HCT116 (cell line): ENCODE results near the gene NARF. TPM values are rescaled to one million over a fixed set of nuclear protein-coding genes. Genes with fewer than 3 reads are reported as not detected.

Source experiments
- ATAC-seq: fragments of 200-7000 bp; cut with Tn5 transposase; 2 replicates; pipeline ENCODE4 v1.9.1; 2020; ENCODE audit warnings: mild to moderate bottlenecking, moderate library complexity
- BruUV-seq: library from RNA; stranded (reverse); fragments of 400-500 nt; replicated peaks from 2 replicates; lab custom pipeline; 2021; lab: Mats Ljungman, UMichigan
- CTCF ChIA-PET: fragments of 300-600 bp; sonication (Branson Sonifier 250); formaldehyde crosslinking; loops from one replicate; lab custom pipeline; 2021; ENCODE audit warnings: antibody characterized with exemption; lab: Charles Lee
- POLR2A ChIA-PET: fragments of 300-600, 350-600 bp; sonication (Branson Sonifier 250); formaldehyde crosslinking; loops from one replicate; lab custom pipeline; 2021; ENCODE audit warnings: antibody characterized with exemption; lab: Charles Lee
- RAD21 ChIA-PET, 2 experiments: fragments of 300-600 bp; sonication (Branson Sonifier 250); formaldehyde crosslinking; loops; one replicate each; lab custom pipeline; 2023; ENCODE audit warnings: low total read pairs in 2 of 2; ENCODE audit not compliant: uncharacterized antibody in 2 of 2, unreplicated experiment in 2 of 2, low non-redundant PET in 1 of 2; lab: Charles Lee
- DNase-seq: peaks from one replicate; pipeline ENCODE4 v3.0.0-alpha.2; 2010; ENCODE audit warnings: low read depth, low spot score
- H2AFZ ChIP-seq: fragments of 200-600 bp; shearing (Covaris generic), sonication (generic); 2 replicates; pipeline ENCODE4 v1.6.1; 2017; ENCODE audit warnings: low read depth, mixed run types, mixed read lengths, antibody characterized with exemption, low read length; ENCODE audit not compliant: poor library complexity, severe bottlenecking
- H3K27ac ChIP-seq: 2 replicates; pipeline ENCODE4 v1.5.1; 2012; ENCODE audit warnings: low read depth, low read length
- H3K27me3 ChIP-seq: fragments of 200-600 bp; sonication (generic); 2 replicates; pipeline ENCODE4 v1.6.1; 2016; ENCODE audit warnings: mixed run types, low read length, mixed read lengths; ENCODE audit not compliant: insufficient read depth
- H3K36me3 ChIP-seq, 2 experiments: fragments of 200-500 bp in 1 of 2; fragments of 200-600 bp in 1 of 2; sonication (Bioruptor generic) in 1 of 2; sonication (generic) in 1 of 2; 2 replicates each; pipeline versions ENCODE4 v1.5.1 to v1.6.1; 2014 to 2016; ENCODE audit warnings: low read length in 2 of 2, inconsistent platforms in 1 of 2, mixed read lengths in 1 of 2, mixed run types in 1 of 2; ENCODE audit not compliant: insufficient read depth in 2 of 2, control insufficient read depth in 1 of 2
- H3K4me1 ChIP-seq, 2 experiments: fragments of 200-600 bp in 1 of 2; sonication (generic) in 1 of 2; 2 replicates each; pipeline versions ENCODE4 v1.5.1 to v1.6.1; 2012 to 2017; ENCODE audit warnings: low read length in 2 of 2, inconsistent platforms in 1 of 2, mild to moderate bottlenecking in 1 of 2, mixed read lengths in 1 of 2, mixed run types in 1 of 2, moderate library complexity in 1 of 2; ENCODE audit not compliant: insufficient read depth in 2 of 2, control insufficient read depth in 1 of 2
- H3K4me2 ChIP-seq: fragments of 200-600 bp; sonication (generic); 2 replicates; pipeline ENCODE4 v1.6.1; 2017; ENCODE audit warnings: mixed run types, low read length, mixed read lengths
- H3K4me3 ChIP-seq, 2 experiments: fragments of 200-600 bp in 1 of 2; sonication (generic) in 1 of 2; replicated peaks in 1 of 2; 2 replicates each; pipeline ENCODE4 v1.5.1; 2011 to 2016; ENCODE audit warnings: low read length in 2 of 2, control low read depth in 1 of 2, low read depth in 1 of 2, mild to moderate bottlenecking in 1 of 2, mixed read lengths in 1 of 2, mixed run types in 1 of 2
- H3K79me2 ChIP-seq: fragments of 200-600 bp; sonication (generic); 2 replicates; pipeline ENCODE4 v1.6.1; 2017; ENCODE audit warnings: mild to moderate bottlenecking, mixed run types, low read length, moderate library complexity, mixed read lengths; ENCODE audit not compliant: insufficient read depth
- H3K9ac ChIP-seq: fragments of 200-600 bp; sonication (generic); 2 replicates; pipeline ENCODE4 v1.6.1; 2016; ENCODE audit warnings: low read length, mixed read lengths
- H3K9me2 ChIP-seq: fragments of 200-600 bp; sonication (generic), shearing (Covaris generic); 2 replicates; pipeline ENCODE4 v1.6.1; 2017; ENCODE audit warnings: mixed run types, mild to moderate bottlenecking, moderate library complexity; ENCODE audit not compliant: insufficient read depth
- H3K9me3 ChIP-seq, 2 experiments: fragments of 200-500 bp in 1 of 2; fragments of 200-600 bp in 1 of 2; sonication (Bioruptor generic) in 1 of 2; sonication (generic) in 1 of 2; 2 replicates each; pipeline ENCODE4 v1.6.1; 2014 to 2017; ENCODE audit warnings: low read length in 2 of 2, mixed read lengths in 2 of 2, inconsistent platforms in 1 of 2, low read depth in 1 of 2, mild to moderate bottlenecking in 1 of 2, mixed run types in 1 of 2, moderate library complexity in 1 of 2; ENCODE audit not compliant: control insufficient read depth in 1 of 2, insufficient read depth in 1 of 2
- H4K20me1 ChIP-seq: fragments of 200-600 bp; sonication (generic), shearing (Covaris generic); 2 replicates; pipeline ENCODE4 v1.6.1; 2017; ENCODE audit warnings: mixed run types, mild to moderate bottlenecking, moderate library complexity; ENCODE audit not compliant: insufficient read depth
- CEBPB ChIP-seq: IDR thresholded peaks from 2 replicates; pipeline ENCODE4 v1.6.1; 2012; ENCODE audit warnings: low read depth
- EGR1 ChIP-seq: IDR thresholded peaks from 2 replicates; pipeline ENCODE4 v1.6.1; 2012; ENCODE audit warnings: low read depth
- ELF1 ChIP-seq: IDR thresholded peaks from 2 replicates; pipeline ENCODE4 v1.6.1; 2012; ENCODE audit warnings: low read depth, borderline replicate concordance
- FOSL1 ChIP-seq: IDR thresholded peaks from 2 replicates; pipeline ENCODE4 v1.6.1; 2012; ENCODE audit warnings: low read depth
- JUND ChIP-seq: IDR thresholded peaks from 2 replicates; pipeline ENCODE4 v1.6.1; 2012
- POLR2A ChIP-seq: IDR thresholded peaks from 2 replicates; pipeline ENCODE4 v1.7.0; 2011; ENCODE audit warnings: borderline replicate concordance; ENCODE audit not compliant: insufficient read depth, insufficient read length; ENCODE audit errors: extremely low read depth
- POLR2AphosphoS5 ChIP-seq: IDR thresholded peaks from 2 replicates; pipeline ENCODE4 v1.6.1; 2011; ENCODE audit warnings: mild to moderate bottlenecking, low read depth, low read length, moderate library complexity
- RAD21 ChIP-seq: IDR thresholded peaks from 2 replicates; pipeline ENCODE4 v1.6.1; 2012; ENCODE audit warnings: low read depth, mild to moderate bottlenecking
- SIN3A ChIP-seq: IDR thresholded peaks from 2 replicates; pipeline ENCODE4 v1.6.1; 2012; ENCODE audit warnings: low read depth
- SP1 ChIP-seq: IDR thresholded peaks from 2 replicates; pipeline ENCODE4 v1.6.1; 2012; ENCODE audit warnings: low read depth
- SRF ChIP-seq: IDR thresholded peaks from 2 replicates; pipeline ENCODE4 v1.6.1; 2012; ENCODE audit warnings: low read depth
- TCF7L2 ChIP-seq: IDR thresholded peaks from 2 replicates; pipeline ENCODE4 v1.7.0; 2011; ENCODE audit warnings: borderline replicate concordance, inconsistent platforms; ENCODE audit not compliant: insufficient read depth, insufficient read length; ENCODE audit errors: extremely low read depth
- YY1 ChIP-seq: IDR thresholded peaks from 2 replicates; pipeline ENCODE4 v1.6.1; 2011; ENCODE audit warnings: low read length, low read depth, moderate library complexity, mild to moderate bottlenecking; ENCODE audit not compliant: insufficient replicate concordance; ENCODE audit errors: extremely low read depth
- ZNF274 ChIP-seq: fragments of 200-500 bp; sonication (Bioruptor generic); IDR thresholded peaks from 2 replicates; pipeline ENCODE4 v1.6.1; 2014; ENCODE audit warnings: mild to moderate bottlenecking, low read depth, low read length, inconsistent platforms
- intact Hi-C: fragments of 100-400 bp; cut with micrococcal nuclease; formaldehyde crosslinking; loops from 2 replicates; pipeline ENCODE4 v1.10.0; 2022
- total RNA-seq: library from RNA; stranded (reverse); gene quantifications from one replicate; pipeline ENCODE4 v1.2.1, GENCODE V29; 2021; ENCODE audit not compliant: unreplicated experiment
- TF ChIP-seq, protein P1 (sequence below): IDR thresholded peaks from 2 replicates; pipeline ENCODE4 v1.6.1; 2011; ENCODE audit warnings: mild to moderate bottlenecking, low read length, moderate library complexity; ENCODE audit not compliant: insufficient replicate concordance; ENCODE audit errors: extremely low read depth
- TF ChIP-seq, protein P2 (sequence below): IDR thresholded peaks from 2 replicates; pipeline ENCODE4 v1.6.1; 2012
- TF ChIP-seq, protein P3 (sequence below), 3 experiments: fragments of 200-600 bp in 1 of 3; sonication (generic) in 1 of 3; IDR thresholded peaks in 2 of 3; conservative IDR thresholded peaks in 1 of 3; 2 replicates each; pipeline ENCODE4 v1.5.1; 2012 to 2017; ENCODE audit warnings: low read depth in 2 of 3, low read length in 2 of 3, antibody characterized with exemption in 1 of 3, borderline replicate concordance in 1 of 3, control low read depth in 1 of 3, mild to moderate bottlenecking in 1 of 3, mixed read lengths in 1 of 3, mixed run types in 1 of 3, moderate library complexity in 1 of 3; ENCODE audit not compliant: insufficient read depth in 1 of 3
- TF ChIP-seq, protein P4 (sequence below): IDR thresholded peaks from 2 replicates; pipeline ENCODE4 v1.6.1; 2012
- TF ChIP-seq, protein P5 (sequence below): IDR thresholded peaks from 2 replicates; pipeline ENCODE4 v1.6.1; 2012; ENCODE audit warnings: low read depth

The NARF gene
- total RNA-seq, 1 experiment from 2014 or later = 91.8 TPM

DNA sequence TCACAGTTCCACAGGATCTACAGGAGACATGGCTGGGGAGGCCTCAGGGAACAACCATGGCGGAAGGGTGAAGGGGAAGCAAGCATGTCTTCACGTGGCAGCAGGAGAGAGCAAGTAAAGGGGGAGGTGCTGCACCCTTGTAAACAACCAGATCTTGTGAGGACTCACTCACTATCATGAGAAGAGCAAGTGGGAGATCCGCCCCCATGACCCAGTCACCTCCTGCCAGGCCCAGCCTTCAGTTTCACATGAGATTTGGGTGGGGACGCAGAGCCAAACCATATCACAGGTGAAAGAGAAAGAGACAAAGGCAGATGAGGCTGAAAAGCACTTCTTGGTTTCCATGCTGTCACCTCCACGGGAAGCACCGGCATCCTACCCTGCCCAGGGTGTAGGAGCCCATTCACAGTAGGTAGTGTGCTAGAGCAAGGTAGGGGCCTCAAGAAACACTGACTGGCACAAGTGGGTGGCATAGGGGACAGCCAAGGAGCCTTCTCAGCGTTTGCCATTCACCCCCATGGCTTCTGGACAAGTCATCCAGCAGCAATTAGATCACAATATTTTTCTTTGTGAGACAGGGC, 6.6 kb downstream of the NARF start:
- Histone ChIP-seq H3K9me2 (no peaks in the 10 kb centered on the region), H3K4me2 (no peak overlapping the region), H3K79me2 (no peaks in the 10 kb centered on the region), H3K27ac (no peak overlapping the region), H3K9ac (no peak overlapping the region), H4K20me1 (no peaks in the 10 kb centered on the region), H2AFZ (no peak overlapping the region), H3K4me1 (no peaks in the 10 kb centered on the region), H3K9me3 (no peaks in the 10 kb centered on the region), H3K27me3 (no peaks in the 10 kb centered on the region), H3K36me3 (peaks cover 21 to 53% of the 10 kb centered on the region in 2 experiments), H3K4me3 (no peak overlapping the region)
- POLR2A ChIA-PET = no interaction called here
- TF ChIP-seq RAD21 = no peak
- TF ChIP-seq SRF = no peak
- TF ChIP-seq TCF7L2 = no peak
- TF ChIP-seq, protein P1, sequence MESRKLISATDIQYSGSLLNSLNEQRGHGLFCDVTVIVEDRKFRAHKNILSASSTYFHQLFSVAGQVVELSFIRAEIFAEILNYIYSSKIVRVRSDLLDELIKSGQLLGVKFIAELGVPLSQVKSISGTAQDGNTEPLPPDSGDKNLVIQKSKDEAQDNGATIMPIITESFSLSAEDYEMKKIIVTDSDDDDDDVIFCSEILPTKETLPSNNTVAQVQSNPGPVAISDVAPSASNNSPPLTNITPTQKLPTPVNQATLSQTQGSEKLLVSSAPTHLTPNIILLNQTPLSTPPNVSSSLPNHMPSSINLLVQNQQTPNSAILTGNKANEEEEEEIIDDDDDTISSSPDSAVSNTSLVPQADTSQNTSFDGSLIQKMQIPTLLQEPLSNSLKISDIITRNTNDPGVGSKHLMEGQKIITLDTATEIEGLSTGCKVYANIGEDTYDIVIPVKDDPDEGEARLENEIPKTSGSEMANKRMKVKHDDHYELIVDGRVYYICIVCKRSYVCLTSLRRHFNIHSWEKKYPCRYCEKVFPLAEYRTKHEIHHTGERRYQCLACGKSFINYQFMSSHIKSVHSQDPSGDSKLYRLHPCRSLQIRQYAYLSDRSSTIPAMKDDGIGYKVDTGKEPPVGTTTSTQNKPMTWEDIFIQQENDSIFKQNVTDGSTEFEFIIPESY = no peak
- TF ChIP-seq, protein P2, sequence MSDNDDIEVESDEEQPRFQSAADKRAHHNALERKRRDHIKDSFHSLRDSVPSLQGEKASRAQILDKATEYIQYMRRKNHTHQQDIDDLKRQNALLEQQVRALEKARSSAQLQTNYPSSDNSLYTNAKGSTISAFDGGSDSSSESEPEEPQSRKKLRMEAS = no peak
- TF ChIP-seq EGR1 = no peak
- no peak for TF ChIP-seq SIN3A
- TF ChIP-seq CEBPB = no peak
- TF ChIP-seq JUND = no peak
- TF ChIP-seq YY1 = no peak
- no peak for TF ChIP-seq POLR2AphosphoS5
- no peak for TF ChIP-seq SP1
- no peak for TF ChIP-seq POLR2A
- no peak for TF ChIP-seq FOSL1
- TF ChIP-seq, protein P3, sequence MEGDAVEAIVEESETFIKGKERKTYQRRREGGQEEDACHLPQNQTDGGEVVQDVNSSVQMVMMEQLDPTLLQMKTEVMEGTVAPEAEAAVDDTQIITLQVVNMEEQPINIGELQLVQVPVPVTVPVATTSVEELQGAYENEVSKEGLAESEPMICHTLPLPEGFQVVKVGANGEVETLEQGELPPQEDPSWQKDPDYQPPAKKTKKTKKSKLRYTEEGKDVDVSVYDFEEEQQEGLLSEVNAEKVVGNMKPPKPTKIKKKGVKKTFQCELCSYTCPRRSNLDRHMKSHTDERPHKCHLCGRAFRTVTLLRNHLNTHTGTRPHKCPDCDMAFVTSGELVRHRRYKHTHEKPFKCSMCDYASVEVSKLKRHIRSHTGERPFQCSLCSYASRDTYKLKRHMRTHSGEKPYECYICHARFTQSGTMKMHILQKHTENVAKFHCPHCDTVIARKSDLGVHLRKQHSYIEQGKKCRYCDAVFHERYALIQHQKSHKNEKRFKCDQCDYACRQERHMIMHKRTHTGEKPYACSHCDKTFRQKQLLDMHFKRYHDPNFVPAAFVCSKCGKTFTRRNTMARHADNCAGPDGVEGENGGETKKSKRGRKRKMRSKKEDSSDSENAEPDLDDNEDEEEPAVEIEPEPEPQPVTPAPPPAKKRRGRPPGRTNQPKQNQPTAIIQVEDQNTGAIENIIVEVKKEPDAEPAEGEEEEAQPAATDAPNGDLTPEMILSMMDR (IDR thresholded peaks at IDR 0.05 in 2 of 3, conservative IDR thresholded peaks at IDR 0.05 in 1 of 3; ENCODE audit: borderline replicate concordance in 1 of 3, insufficient read depth in 1 of 3, low read depth in 2 of 3, low read length in 2 of 3) = no peak
- TF ChIP-seq, protein P4, sequence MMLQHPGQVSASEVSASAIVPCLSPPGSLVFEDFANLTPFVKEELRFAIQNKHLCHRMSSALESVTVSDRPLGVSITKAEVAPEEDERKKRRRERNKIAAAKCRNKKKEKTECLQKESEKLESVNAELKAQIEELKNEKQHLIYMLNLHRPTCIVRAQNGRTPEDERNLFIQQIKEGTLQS = no peak
- no peak for TF ChIP-seq ZNF274
- no peak for TF ChIP-seq ELF1
- TF ChIP-seq, protein P5, sequence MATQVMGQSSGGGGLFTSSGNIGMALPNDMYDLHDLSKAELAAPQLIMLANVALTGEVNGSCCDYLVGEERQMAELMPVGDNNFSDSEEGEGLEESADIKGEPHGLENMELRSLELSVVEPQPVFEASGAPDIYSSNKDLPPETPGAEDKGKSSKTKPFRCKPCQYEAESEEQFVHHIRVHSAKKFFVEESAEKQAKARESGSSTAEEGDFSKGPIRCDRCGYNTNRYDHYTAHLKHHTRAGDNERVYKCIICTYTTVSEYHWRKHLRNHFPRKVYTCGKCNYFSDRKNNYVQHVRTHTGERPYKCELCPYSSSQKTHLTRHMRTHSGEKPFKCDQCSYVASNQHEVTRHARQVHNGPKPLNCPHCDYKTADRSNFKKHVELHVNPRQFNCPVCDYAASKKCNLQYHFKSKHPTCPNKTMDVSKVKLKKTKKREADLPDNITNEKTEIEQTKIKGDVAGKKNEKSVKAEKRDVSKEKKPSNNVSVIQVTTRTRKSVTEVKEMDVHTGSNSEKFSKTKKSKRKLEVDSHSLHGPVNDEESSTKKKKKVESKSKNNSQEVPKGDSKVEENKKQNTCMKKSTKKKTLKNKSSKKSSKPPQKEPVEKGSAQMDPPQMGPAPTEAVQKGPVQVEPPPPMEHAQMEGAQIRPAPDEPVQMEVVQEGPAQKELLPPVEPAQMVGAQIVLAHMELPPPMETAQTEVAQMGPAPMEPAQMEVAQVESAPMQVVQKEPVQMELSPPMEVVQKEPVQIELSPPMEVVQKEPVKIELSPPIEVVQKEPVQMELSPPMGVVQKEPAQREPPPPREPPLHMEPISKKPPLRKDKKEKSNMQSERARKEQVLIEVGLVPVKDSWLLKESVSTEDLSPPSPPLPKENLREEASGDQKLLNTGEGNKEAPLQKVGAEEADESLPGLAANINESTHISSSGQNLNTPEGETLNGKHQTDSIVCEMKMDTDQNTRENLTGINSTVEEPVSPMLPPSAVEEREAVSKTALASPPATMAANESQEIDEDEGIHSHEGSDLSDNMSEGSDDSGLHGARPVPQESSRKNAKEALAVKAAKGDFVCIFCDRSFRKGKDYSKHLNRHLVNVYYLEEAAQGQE = no peak
- RAD21 ChIA-PET = no interaction called here
- DNase-seq (no peak), ATAC-seq (no peak)
- intact Hi-C loops = no loop called here
- BruUV-seq = no TSS peak
- CTCF ChIA-PET = no interaction called here
